Skin of body (tissue), 2 donors: ENCODE measurements around the gene RNASE13. TPM values are rescaled to one million over a fixed set of nuclear protein-coding genes. Genes with fewer than 3 reads are reported as not detected.
"Not testable (repeated sequence)": the region's sequence is repeated elsewhere in the genome, so short reads cannot be mapped to it uniquely, and the experiment has no call there.

Source experiments
- DNase-seq: peaks from one replicate; lab custom pipeline; 2025; lab: John Stamatoyannopoulos, UW
- total RNA-seq: library from RNA; depleted of rRNA; stranded (reverse); fragments of >200 nt; gene quantifications from one replicate; pipeline ENCODE4 v1.2.3, GENCODE V29; 2014

Gene RNASE13
- total RNA-seq, 1 donor from 2014 or later: not detected

DNA sequence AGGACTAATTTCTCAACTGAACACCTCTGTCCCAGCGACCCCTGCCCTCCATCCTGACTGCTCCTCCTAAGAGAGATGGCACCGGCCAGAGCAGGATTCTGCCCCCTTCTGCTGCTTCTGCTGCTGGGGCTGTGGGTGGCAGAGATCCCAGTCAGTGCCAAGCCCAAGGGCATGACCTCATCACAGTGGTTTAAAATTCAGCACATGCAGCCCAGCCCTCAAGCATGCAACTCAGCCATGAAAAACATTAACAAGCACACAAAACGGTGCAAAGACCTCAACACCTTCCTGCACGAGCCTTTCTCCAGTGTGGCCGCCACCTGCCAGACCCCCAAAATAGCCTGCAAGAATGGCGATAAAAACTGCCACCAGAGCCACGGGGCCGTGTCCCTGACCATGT, 8.3 kb upstream of the RNASE13 start:
- DNase-seq: no peak

DNA sequence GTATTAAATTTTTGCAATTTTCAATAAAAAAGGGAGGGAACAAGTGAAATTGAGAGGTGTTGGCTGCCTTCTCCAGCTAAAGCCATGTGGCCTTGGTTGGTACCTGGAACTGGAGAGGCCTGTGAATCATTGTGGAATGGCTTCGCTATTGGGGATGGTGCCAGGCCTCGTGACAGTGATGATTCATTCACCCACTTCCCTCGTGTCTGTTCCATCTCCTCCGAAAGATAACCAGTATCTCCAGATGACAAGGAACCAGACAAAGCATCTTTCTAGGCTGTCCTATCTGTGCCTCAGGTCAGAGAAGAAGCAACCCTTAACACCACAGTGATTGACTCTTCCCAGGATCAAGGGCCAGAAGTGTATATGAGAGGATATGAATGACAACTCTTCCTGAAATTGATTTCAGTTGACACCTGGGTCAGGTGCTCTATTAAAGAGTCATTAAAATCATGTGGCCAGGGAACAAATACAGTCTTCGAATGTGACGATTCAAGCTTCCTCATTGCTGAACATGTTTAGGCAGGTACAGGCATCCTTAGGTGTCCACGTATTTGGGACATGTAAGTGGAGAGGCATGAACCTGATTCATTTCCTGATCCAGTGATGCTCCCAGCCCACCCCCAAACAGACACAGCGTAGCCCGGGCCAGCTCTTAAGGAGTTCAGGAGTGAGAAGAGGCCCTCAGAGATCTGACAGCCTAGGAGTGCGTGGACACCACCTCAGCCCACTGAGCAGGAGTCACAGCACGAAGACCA, 7.2 kb upstream of the RNASE13 start, which contains the start of gene RNASE7:
TSS of gene RNASE7 (plus strand) at position 687 of the 758 bp plus-strand sequence. CDS start 631 bp downstream, outside the sequence.
- no peak for DNase-seq

DNA sequence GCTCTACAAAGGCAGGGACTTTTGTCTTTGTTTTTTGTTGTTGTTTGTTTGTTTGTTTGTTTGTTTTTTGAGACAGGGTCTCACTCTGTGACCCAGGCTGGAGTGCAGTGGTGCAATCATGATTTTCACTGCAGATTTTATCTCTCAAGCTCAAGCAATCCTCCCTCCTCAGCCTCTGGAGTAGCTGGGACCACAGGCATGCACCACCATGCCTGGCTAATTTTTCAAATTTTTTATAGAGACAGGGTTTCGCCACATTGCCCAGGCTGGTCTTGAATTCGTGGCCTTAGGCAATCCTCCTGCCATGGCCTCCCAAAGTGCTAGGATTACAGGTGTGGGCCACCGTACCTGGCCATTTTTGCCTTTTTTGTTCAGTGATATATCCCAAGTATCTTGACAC, 6.3 kb upstream of the RNASE13 start:
- DNase-seq: not testable (repeated sequence)

DNA sequence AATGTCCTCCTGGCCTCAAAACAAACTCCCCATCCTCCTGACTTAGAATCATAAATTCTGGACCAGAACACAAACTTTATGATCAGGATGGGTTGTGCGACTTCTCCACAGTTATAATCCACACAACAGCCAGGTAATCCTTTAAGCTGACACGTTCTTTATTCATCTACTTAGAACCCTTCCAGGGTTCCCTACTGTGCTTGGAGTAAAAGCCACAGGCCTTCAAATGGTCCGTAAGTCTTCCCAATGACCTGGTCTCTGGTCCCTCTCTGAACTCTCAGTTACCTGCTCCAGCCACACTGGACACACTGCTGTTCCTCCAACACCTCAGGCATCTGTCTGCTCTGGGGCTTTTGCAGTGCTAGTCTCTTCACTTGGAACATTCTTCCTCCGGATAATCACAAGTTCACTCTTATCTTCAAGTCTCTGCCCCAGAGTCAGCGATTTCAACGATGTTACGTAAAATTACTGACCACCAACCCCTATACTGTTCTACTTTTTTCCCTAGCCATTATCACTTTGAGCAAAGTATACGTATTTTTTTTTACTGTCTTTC, 5.8 kb upstream of the RNASE13 start:
- no peak for DNase-seq

DNA sequence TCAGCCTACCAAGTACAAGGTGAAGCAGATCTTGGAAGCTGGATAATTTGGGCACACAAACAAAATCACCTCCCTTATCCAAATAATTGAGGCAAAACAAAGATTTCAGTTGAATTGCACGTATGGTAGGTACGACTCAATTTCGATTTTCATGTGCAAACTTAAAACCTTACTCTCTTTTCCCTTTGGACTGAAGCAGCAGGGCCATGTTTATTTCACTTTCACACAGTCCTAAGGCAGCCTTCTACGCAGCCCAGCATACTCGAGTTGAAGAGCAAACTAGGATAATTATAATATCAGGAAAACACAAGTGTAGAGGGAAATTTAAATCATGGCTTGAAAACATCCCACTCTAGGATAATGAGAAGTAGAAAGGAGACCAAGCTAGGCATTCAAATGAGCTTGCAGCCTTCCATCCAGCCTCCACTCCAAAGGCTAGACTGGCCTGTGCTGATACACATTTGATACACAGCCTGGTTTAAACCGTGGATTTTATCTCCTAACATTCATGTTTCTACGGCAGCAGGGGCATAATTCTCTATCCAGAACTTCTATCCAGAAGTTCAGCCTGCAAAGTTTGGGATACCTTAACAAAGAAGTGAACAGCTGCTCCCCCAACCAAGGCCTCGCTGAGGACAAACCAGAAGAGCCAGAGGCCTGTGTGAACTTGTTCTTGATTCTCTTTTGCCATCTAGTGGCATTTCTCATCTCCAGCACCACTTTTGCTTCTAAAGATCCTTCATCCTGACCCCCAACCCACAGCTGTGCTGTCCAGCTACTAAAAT, 5.2 kb upstream of the RNASE13 start:
- peak; percentile 62 for DNase-seq

DNA sequence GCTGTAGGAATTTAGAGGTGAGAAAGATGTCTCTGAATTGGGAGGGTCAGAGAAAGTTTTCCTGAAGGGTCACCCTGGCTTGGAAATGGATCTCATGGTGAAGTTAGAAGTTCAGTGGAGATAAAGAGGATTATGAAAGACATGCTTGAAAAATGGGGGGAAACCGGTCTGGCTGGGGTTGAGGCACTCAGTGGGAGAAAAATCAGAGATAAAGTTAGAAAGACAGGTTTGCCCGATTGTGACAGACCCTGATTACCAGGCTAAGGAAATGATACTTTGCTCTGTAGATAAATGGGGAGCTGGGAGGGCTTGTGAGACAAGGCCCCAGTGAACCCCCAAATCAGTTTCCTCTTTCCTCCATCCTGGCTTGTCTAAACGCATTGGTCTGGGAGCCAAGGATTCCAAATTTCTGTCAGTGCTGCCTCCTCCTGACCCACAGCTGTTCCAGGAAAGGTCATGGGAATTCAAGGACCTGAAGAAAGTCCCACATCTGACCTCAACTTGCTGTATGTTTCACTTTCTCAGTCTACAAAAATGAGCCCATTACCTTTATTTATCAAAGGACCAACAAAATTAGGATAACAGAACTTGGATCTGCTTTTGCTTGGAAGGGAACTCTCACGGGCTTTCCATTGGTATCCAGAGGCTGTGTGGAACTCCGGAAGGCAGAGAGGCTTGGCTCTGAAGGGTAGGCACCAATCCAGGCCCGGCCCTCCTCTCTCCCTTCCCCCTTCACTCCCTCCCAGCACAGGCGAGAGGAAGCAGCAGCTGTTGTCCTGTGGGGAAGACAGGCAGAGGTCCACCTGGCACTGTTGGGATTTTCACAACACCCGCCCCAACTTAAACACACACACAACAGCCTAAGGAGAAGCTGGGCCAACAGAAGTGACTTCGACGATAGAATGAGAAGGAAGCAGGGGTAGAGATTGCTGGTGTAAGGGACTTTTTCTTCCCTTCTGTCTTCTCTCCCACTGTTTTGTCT, 4.1 kb upstream of the RNASE13 start:
- DNase-seq: peak; percentile 88

DNA sequence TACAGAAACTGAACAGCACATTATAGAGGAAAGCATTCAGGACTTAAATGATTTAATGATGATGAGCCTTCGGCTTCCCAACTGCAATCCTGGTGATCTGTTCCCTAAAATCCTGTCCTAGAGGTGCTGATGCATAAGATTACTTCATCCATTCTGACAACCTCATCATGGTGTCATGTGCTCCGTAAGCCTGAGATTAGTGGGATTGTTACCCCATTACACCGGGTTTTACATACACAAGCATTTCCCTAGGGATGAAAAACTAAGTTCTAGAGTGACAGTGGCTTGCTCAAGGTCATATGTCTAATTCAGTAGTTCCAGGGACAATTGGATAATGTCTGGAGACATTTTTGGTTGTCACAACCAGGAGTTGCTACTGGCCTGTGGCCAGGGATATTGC, 2.5 kb upstream of the RNASE13 start:
- no peak for DNase-seq

DNA sequence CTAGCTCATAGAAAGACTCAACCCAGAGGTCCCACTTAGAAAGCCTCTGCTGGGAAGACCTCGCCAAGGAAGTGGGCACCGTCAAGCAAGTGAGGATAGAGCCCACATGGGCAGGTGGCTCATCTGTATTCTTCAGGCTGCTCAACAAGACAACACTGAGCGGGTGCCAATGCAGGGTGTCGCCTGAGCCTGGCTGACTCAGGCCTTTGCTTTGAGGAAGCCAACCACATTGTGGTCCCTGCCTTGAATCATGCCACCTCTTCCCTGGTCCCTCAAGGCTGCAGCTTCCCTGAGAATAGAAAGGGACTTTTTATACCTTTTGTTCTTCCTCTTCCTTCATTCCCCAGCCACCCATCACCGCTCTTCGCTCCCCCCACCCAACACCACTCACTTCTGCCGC, 2.1 kb upstream of the RNASE13 start:
- DNase-seq: no peak

DNA sequence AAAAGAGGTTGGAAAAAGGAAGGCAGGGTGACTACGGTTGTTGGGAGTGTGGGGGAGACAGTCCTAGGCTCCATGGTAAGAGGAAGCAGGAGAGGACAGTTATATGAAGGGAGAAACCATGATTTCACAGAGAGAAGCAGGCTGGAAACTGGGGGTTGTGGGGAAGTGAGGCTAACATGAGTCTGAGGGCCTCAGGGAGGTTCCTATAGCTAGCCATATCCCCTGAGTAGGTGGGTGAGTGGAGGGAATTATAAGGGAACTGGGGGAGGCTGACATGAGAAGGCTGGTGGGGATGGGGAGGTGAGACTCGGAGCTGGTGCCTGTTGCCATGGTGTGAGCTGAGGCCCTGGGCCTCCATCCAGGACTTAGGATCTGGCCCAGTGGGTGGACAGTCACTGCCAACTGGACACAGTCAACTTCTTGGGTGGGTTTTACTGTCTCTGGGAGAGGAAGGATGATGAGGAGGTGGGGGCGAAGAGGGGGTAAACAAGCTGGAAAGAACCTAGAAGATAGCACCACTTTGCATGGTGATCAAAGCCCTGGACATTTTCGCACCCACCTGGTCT, 1.4 kb downstream of the RNASE13 start:
- DNase-seq: no peak

DNA sequence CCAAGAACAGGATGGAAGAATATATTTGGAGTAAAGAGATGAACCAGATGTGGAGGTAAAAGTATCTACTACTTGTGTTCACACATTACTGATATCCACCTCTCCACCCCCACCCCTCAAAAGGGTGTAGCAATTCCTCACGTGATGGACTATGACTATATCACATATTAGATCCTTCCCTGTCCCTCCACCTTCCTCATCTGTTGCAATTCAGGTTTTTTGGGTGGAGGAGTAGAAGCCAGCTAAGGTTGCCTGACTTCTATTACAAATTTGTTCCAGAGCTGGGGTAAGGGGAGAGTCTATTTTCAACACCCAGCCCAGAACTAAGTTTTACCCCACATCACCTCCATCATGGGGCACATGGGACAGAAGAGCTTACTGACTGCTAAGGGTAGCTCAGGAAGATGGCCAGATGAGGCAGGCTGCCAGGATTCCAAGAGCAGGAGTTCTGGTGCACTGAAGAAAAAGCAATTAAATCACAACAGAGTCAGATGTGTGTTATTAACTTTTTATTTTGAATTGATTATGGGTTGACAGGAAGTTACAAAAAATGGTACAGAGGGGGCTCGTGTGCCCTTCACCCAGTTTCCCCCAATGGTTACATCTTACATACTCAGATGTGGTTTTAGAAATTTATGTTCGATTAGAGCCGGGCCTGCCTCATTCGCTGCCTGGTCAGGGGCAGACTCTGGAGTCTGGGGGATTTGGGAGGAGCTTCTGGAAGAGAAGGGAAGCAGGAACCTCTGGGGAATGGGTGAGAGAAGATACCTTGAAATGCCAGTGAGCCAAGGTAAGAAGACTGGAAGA, 2.1 kb downstream of the RNASE13 start:
- DNase-seq: no peak

DNA sequence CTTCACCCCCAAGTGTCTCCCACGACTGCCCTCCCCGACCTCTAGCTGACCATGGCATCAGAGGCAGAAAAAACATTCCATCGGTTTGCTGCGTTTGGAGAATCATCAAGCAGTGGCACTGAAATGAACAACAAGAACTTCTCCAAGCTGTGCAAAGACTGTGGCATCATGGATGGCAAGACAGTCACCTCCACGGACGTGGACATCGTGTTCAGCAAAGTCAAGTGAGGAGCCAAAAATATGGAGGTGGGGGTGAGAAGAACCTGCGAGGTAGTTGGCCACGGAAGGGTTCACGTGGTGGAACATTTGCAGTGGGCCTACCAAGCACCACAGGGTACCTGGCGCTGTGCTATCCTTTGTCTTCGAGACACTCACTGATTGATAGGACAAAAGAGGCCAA, 4.1 kb downstream of the RNASE13 start:
- no peak for DNase-seq

DNA sequence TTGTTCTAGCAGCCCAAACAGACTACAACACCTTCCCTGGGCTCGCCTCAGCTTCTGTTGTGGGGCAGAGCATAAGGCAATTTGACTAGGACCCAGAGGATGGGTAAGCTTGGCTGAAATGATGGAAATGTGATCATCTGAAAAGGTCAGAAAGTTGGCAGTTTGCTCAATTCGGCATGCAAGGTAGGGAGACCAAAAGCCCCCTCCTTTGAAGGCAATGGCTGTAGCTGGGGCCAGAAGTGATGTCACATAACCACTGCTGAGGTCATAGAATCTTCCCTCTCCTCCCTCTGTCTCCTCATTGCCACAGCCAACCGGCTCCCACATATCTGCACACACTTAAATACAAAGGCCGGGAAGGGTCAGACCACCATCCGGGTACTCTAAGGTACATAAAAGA, 4.7 kb downstream of the RNASE13 start, which contains the start of gene TPPP2:
TSS of gene TPPP2 (plus strand) at position 301 of the 400 bp plus-strand sequence. CDS start 365 bp downstream, outside the sequence.
- no peak for DNase-seq

DNA sequence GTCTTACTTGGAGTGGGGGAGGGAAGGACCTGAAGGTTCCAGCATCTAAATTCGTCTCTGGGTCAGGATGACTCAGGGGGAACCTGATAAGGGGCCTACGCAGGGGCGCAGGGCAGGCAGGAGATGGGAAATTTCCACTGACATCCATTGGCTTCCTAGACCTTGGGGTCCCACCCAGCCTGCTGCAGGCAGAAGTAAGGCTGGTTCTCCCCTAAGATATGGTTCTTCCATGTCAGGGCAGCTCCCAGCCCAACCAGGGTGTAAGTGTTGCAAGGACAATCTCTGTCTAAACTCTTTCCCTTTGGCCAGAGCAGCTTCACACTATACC, 7.7 kb downstream of the RNASE13 start:
- DNase-seq: no peak

DNA sequence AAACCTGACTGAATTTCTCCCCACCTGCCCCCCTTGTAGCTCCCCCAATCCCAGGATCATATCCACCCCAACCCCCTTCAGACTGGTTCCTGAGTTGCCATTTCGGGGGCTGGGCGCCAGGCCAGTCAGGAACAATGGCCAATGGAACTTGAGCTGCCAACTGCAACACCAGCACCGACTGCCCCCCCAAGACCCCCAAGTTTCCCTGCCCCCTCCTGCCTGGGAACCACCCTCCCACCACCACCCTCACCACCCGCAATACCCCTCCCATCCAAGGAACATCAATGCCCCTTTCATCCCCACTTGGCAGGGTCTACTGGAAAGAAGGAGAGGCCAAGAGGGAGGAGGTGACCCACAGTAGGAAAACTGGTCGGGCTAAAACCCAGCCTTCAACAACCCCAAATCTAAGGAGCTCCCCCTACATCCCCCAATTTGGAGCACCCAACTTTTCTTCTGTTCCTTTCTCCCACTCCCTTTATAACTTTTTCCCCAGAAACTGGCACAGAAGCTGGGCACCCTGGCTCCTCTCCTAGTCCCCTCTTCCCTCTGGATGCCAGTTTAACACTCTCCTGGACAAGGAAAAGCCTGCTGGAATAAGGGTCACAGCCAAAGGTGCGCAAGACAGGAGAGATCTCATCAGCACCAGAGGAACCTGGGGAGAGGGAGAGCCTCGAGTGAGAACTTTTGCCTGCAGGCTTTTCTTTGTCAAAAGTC, 8.2 kb downstream of the RNASE13 start:
- peak; percentile 30 for DNase-seq

DNA sequence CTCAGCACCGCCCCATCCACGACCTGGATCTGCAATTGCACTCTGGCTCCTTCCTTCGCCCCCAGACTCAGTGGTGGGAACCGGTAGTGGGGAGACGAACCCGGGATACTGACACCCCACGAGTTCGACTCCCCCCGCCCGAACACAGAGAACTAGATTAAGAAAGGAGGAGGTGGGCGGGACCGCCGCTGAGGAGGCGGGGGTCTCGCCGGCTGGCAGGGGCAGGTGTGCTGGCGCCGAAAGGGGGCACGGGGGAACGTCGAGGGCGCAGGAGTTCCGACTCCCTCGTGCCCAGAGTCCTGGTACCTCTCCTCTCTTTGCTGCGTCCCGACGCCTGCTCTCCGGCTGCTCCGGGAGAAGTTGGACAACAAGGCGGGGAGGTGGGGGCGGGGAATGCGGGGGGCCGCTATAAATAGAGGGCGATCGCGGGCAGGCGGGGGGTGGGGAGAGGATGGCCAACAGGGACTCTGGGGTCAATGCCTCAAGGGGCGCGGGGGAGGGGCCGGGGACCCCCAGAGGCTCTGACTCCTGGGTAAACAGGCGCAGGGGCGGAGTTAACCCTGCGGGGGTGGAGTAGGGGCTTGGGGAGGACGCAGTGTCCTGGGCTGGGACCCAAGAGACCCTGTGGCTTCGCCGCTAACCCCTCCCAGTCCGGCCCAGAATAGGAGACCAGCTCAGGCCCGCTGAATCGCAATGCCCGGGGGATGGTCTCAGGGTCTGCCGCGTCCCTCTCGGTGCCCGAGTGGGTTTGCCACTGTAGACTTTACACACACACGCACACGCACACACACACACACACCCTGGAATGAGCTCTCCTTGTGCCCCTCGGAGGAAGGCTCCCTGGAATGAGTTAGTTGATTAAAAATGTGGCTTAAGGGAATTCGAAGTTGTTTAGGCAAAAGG, 9.0 kb downstream of the RNASE13 start:
- no peak for DNase-seq

DNA sequence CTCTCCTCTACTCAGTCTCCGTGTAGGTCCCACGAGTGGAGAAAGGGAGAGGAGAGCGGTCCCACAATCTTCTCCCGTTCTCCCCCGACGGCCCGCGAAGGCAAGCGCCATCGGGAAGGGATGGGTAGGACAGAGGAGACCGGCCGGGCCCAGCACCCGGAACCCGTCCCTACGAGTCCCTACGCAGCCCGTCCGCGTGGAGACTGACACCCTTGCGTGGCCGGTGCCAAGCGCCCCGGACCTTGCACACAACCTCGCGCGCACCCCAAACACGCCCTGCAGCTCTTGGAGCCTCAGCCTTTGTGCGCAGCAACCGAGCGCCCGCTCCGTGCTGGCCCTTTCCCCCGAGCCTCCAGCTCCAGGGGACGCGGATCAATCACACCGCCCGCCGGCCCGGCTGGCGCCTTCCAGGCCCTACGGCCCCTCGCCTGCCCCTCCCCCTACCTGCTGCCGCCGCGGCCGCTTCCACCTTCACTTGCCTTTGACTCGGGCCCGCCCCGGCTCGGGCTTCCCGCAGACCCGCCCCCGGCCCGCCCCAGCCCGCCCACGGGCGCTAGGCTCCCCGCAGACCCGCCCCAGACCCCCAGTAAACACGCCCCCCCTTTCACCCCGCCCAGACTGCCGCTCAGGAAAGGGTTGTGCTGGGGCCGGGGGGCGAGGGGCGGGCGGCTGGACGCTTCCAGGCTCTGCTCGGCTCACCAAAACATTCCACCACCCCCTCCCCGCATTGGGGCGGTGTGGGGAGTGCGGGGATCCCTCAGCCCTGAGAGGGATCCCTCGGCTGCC, 9.8 kb downstream of the RNASE13 start, which contains the start of gene NDRG2:
TSS of gene NDRG2 (minus strand) at position 477 of the 786 bp plus-strand sequence. CDS start 1,746 bp downstream, outside the sequence.
- peak; percentile 21 for DNase-seq
